T-helper 2 cell treated with Interferon-gamma antibody and Interleukin-4, amounts not matched to agents 100 ng/mL and 5 ng/mL, for 36 hours (primary cell): ENCODE results near the gene ANKH. TPM values are rescaled to one million over a fixed set of nuclear protein-coding genes. Genes with fewer than 3 reads are reported as not detected.
"Not testable (repeated sequence)": the region's sequence is repeated elsewhere in the genome, so short reads cannot be mapped to it uniquely, and the experiment has no call there.

Source experiments
- intact Hi-C: fragments of 100-400 bp; cut with micrococcal nuclease; formaldehyde crosslinking; loops from one replicate; pipeline ENCODE4 v1.15.1; 2023
- total RNA-seq: library from RNA; stranded (reverse); gene quantifications from 2 replicates; pipeline ENCODE4 v1.2.3, GENCODE V29; 2022

Gene ANKH
- total RNA-seq, 1 donor from 2014 or later = 74.8 TPM

DNA sequence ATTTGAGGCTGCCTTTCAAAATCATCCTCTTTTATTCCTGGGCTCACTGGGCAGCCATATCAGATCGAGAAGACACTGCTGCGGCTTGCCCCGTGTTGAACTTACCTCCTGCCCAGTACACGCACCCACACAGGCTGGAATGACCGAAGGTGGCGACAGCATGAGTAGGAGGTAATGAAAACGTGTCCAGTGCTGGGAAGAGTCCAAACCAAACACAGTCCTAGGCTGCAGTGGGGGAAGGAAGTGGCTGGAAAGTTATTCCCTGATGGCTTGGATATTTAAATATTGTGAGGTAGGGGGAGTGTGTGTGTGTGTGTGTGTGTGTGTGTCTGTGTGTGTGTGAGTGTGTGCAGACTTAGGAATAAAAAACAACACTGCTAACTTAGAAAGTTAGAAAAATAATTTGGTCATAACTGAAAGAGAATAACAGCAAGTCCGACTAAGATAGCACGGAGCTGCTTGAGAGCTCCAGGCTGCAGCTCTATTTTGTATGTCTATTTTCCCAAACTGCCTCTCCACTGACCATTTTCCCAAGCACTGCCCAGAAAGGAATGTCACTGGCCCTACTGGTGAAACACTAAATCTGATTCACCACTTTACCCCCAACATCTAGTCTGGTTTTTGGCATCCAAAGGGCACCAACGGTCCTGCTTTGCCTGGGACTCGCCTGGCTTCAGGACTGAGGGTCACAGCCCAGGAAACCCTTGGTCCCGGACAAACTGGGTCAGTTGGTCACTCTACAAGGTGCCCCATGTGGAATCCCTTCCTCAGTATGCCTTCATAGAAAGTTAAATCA is 41.2 kb downstream of the ANKH start:
- intact Hi-C loops = no loop called here

DNA sequence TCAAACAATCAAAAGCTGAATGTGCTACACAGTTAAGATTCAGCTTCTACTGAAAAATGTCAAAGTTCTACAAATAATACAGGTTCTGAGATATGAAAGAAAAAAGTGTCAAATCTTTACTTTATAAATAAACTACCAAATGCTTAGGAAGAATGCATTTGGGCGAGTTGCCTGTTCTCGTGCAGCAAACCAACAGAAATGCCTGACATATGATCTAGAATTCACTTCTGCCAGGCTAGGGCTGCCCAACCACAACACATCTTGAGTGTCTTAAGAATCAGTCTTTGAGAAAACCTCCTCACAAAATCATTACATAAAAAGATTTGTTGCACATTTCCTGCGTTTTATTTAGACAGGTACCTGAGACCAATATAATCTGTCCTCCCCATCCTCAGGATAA is 42.2 kb downstream of the ANKH start:
- intact Hi-C loops = no loop called here

DNA sequence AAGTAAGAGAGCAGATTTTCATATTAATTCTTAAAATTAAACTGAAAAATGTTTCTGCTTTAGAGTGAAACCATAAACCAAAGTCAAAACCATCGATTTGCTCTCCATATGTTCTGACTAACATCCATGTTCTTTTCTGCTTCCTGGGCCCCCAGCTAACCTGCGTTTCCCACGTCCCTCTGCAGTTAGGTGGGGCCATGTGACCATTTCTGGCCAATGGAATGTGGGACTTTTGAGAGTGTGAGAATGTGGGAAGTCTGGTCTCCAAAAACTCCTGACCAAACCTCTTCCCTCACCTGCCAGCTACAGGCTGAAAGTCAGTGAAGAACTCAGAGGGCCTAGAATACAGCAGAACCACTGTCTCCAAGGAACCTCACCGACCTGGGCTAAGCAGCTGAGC is 44.9 kb downstream of the ANKH start:
- intact Hi-C loops = no loop called here

DNA sequence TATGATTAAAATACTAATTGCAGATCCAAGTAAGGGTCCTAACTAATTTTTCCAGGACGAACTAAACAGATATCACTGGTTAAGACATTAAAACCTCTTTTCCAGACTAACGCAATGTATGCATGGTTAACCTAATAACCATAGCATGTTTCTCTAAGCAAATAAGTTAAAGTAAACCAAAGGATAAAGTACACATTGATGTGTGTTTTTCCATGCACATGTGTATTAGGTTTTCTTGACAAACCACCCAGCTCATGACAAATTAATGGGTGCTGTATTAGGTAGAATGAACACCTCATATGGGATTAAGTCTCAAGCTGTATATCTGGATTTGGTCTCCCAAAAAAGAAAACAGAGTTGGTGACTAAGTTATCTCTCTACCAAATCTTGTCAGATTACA is 45.6 kb downstream of the ANKH start:
- intact Hi-C loops = no loop called here

DNA sequence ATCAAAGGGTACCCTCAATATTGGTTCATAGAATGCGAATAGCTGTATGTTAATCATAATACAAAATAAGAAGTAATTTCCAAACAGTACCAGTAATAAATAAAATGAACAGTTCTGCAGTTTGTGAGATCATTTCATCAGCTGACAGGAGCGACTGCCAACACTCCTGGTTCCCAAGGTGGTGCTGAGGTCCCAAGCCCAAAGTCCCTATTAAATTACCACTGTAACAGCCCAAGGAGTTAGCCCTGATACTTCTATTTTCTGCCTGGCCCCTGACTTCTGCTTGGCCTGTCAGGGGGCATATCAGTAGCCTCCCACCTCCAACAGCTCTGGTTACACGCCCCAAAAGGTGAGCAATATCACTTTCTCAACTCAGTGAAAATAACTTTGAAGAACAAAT is 47.1 kb downstream of the ANKH start:
- intact Hi-C loops = no loop called here

DNA sequence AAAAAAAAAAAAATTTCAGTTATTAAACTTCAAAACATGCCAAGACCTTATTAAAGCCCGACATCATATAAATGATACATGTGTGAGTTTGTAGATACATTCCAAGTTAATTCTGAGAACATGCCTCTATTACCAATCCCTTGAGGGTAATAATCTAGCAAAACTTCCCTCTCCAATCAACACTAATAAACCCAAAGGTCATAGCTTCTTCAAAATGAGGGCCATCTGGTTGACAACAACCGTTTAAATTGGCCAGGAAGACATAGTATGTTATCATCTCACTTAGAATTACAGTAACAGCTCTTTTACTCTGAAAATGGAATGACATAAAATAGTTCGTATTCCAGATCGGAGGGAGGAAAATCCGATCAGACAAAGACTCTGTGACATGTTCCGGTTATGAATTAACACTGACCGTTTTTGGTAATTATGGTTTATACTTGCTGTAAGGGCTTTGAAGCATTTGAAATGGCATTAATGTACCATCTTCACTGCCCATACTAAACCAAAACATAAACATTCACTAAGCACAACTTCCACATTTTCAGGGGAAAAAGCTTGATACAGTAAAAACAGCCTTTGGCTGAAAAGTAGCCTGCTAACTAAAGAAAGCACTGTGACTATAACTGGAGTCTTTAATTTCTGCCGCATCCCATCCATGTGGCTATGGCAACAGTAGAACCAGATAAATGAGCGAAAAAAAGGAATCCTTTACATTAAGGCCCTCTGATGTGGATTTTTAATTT is 50.3 kb downstream of the ANKH start:
- intact Hi-C loops = no loop called here

DNA sequence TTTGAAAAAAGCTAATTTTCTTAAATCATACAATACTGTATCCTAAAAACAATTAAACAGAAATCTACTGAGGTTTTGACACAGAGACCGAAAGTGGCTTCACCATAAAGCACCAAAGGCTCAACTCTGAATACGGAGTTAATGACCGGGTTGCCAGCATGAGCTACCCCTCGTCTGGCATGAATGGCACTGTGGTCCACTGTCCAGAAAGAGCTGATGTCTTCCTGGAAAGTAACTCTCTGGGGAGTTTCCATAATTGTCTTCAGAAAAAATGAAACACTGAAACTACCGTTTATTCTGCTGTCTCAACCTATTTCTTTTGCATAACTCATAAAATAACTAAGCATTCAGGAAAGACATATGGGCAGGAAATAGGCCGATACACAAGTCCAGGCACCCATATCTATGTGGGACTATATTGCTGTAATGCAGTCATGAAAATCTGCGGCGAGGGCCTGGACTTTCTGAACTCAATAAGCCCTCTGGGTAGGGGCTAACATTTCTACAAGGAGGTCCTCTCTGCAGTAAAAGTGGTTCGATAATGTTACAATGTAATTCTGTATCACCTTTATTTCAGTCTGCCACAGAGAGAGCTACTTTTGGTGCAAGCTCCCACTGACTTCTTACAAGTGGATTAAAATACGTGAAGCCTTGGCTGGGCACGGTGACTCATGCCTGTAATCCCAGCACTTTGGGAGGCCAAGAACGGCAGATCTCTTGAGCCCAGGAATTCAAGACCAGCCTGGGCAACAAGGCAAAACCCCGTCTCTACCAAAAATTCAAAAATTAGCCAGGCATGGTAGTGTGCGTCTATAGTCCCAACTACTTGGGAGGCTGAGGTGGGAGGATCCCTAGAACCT is 52.4 kb downstream of the ANKH start:
- intact Hi-C loops = no loop called here

DNA sequence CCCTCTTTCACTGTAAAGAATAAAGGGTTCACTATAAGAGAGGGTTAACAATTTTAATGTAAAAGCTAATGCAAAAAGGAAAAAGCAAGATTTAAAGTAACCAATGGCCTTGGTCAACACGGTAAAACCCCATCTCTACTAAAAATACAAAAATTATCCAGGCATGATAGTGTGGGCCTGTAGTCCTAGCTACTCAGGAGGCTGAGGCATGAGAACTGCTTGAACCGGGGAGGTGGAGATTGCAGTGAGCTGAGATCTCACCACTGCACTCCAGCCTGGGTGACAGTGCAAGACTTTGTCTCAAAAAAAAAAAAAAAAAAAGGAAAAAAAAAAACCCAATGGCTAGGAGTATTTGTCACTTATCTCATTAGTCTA is 53.8 kb downstream of the ANKH start:
- intact Hi-C loops = not testable (repeated sequence)

DNA sequence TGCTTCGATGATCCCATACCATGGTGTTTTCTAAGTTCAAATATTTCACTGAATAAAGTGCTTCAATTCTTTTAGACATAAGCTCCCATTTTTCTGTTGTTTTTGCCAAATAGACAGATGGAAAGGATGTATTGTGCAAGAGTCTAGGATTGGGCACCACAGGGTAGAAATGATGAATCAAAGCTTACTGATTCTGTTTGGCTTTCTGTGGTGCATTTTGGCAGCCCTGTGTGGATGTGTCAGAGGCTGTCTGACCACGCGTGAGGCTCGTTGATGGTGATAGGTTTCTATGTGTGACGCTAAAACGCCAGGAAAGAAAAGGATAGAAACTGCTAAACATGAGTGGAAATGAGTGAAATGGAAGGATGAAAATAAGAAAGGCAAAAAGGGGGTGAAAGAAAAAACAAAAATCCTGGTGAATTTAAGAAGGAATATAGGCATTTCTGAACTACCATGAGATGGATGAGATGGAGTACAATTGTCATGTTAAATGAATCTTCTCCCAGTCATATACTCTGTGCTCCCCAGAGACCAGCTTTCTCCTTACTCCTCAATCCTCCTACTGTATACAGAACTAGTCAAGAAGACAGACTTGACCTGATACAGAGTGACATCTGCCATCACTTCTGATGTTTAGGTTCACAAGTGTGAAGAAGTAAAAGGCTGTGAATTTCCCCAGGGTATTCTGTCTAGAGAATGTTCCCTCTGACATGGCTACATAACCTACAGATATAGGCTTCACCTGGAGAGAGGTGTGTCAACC is 54.4 kb downstream of the ANKH start:
- intact Hi-C loops = no loop called here

DNA sequence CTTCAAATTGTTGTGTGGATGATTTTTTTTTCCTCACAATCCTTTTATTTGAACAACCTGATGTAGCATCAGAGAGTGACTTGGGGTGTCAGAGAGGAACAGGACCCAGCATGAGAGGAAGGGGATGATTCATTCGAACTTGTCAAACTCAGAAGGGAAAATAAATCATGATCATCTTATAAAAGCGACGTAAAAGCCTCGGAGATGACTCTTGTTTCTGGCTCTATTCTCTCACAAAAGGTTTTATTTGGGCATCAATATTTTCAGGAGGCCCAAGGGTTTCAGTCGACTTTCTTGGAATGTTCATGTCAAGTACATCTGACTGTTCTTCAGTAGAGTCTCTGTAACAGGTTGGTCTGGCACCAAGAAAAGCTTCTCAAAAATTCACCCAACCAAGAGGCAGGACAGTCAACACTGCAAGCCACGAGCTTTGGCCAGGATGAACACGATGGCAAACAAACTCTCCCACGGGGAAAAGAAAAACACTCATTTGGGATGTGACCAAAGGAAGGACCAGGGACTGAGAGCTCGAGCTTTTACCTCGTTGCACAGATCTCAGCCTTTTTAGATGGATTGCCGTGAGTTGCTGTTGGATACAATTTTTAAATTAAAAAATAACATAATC is 55.1 kb downstream of the ANKH start:
- intact Hi-C loops = no loop called here

DNA sequence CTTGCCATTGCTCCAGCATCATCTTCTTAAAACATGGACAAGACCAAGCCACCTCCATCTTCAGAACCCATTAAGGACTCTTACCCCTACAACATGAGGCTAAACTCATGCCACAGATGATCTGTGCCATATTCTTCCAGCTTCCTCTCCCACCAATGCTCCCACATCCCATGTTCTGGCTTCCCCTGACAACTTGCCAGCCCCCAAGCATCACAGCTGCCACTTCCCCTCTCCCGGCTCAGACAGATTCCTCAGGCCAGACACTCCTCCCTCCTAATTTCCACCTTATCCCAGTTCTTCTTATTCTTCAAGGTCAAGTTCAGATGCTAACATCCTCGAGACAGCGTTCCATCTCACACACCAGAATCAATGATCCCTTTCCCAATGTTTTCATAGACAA is 57.8 kb downstream of the ANKH start:
- intact Hi-C loops = no loop called here

DNA sequence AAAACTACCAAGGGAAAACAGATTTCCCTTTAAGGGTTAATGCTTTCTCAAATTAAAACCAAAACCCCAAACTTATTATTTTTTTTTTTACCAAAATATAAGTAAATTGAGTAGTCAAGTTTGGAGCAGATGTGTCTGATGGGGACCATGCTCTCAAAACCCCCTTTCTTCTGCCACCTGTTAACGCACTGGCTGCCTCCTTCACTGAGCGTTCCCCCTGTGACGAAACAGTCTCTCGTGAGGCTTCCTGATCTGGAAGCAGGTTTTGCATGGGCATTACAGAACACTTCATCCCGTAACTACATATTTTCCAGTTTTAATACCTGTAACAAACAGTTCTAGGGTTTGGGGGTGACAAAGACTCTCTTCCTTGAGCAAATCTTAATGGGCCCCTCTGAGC is 59.4 kb downstream of the ANKH start:
- intact Hi-C loops = loop anchor here (1.0 kb wide), 1 partner anchor 181 kb away; no protein-coding TSS in a partner anchor

DNA sequence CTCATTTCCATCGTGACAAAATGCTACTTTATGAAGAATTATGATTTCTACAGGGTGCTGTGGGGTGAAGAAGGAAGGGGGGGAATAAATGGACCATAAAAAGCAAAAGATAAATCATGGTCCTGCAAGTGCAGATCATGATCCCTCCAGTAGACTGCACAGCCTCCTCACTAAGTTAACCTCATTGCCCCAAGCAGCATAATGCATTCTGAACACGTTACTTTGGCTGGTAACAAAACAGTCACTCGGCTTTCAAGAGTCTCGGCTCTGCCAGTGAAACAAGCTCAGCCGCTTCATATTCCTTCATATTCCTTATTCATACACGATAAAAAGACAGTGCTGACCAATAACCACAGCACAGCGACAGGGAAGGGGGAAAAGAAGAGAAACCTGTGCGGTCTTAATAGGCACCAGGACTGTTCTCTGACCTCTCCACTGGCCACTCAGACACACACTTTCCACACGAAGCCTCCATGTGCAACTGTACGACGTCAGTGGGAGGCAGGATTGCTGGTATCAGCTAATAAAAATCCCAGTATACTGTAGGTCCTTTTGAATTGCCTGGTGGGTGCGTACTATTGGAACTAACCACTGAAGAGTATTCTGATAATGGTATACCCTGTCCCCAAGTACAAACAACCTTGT is 60.5 kb downstream of the ANKH start:
- intact Hi-C loops = no loop called here

DNA sequence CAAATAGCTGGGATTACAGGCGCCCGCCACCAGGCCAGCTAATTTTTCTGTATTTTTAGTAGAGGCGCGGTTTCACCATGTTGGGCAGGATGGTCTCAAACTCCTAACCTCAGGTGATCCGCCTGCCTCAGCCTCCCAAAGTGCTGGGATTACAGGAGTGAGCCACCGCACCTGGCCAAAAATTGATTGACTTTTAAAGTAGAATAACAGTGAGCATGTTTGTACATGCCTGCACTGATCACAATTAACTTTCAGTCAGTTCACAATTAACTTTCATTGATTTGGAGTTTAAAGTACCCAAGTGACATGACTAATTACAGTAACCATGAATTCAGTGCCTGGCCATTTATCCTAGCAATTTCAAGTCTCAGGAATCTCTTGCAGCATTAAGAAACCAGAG is 61.3 kb downstream of the ANKH start:
- intact Hi-C loops = no loop called here

DNA sequence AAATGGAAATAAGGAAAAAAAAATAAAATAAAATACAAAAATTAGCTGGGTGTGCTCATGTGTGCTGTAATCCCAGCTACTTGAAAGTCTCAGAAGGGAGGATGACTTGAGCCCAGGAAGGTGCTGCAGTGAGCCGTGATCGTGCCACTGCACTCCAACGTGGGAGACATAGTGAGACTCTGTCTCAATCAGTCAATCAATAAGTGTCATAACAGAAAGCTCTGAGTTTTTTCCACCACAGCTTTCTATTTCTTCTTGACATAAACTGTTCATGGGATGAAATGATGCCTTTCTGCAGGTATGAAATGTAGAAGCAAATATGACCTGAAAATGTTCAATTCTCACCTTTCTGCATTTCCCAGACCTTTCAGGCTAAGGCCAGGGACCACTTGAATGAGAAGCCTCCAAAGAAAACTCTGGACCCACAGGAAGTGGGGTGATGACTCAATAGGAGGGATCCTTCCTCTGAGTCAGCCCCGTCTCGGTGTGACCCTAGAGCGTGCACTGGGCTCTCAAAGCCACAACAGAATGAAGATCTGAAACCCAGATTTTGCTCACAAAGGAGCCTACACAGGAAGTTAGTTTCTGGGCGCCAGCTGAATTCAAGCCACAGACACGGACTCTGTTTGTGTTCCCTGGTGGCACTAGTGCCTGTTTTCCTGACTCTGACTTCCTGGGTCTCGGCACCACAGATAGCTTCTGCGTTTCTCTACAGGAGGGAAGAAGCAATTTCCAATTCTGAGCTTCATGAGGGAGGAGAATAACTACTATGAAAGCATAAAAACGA is 62.0 kb downstream of the ANKH start:
- intact Hi-C loops = loop anchor here (1.0 to 5.0 kb wide), 5 partner anchors 62 to 217 kb away; partner anchors contain the start of genes ANKH and OTULIN

DNA sequence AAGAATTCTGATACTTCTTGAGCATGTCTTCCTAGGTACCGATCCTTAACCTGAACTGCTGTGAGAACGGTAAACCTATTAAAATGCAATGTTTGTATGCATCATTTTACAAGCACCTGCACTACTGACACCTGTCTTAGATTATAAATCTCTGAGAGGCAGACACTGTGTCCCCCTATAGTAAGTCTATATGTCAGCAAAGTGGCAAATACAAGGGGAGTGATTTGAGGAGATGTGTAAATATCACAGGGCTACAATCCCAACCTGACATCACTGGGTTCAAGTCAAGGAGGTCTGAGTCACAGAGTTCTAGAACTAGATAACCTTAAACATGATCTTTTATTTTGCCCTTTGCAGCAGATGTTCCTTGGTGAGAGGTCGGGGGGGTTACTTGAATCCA is 64.1 kb downstream of the ANKH start:
- intact Hi-C loops = loop anchor here (5.0 kb wide), 1 partner anchor 215 kb away; no protein-coding TSS in a partner anchor

DNA sequence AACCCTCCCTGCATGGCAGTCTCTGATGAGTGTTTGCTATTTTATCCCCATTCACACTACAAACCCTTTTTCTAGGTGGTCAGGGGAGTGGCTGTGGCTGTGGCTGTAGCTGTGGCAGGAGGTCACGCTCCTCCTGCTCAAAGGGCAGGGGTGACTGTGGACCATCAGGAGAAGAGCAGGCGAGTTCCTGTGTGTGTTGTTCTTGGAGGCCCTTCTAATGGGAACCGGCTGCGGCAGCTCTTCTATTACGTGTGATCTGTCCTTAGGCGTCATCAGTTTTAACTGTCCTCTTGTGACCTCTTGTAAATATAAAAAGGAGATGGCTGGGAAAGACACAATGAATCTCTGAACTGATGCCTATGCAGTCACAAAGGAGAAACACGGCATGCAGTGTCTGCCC is 65.1 kb downstream of the ANKH start:
- intact Hi-C loops = loop anchor here (5.0 kb wide), 1 partner anchor 214 kb away; no protein-coding TSS in a partner anchor

DNA sequence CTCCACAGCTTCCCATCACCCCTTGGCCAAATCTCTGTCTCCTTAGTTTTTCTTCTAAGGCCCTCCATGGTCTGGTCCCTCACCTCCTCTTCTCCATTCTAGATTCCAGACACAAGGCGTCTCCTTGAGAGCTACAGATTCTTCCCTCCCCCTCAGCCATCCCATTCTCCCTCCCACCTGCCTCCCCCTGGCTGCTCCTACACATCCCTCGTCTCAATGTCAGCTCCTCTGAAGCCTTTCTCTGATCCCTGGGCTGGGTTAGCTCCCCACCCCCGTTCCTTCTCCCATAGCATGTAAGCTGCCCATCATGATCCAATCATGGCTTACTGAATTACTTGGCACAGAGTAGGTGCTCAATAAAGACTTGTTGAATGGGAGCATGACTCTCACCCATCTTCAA is 69.0 kb downstream of the ANKH start:
- intact Hi-C loops = no loop called here

DNA sequence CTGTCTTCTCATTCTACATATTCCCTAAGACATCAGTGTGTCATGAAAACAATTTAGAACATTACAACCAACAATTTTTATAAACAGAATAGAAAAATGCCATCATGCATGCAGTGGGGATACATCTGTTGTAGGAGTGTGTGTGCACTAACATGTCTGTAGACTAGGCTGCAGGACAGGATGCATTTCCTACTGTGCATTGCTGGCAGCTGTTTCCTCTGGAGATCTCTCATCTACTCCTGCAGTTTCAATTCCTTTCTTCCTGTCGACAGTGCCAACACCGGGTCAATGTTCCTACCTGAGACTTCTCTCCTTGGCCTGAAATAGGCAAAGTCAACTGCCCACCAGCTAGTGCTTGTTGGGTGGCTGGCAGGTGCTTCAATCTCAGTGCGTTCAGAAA is 69.8 kb downstream of the ANKH start:
- intact Hi-C loops = no loop called here
